Activated CD8-positive, alpha-beta T cell treated with anti-CD3 and anti-CD28 coated beads for 36 hours (primary cell): ENCODE results near the gene FOXQ1. TPM values are rescaled to one million over a fixed set of nuclear protein-coding genes. Genes with fewer than 3 reads are reported as not detected.

ENCODE experiments used
- ATAC-seq: fragments of 200-7000 bp; cut with Tn5 transposase; one replicate; pipeline ENCODE4 v1.10.0; 2021; ENCODE audit warnings: mild to moderate bottlenecking, moderate library complexity
- CTCF ChIA-PET: fragments of 350-600 bp; sonication (Branson Sonifier 250); formaldehyde crosslinking; loops from one replicate; lab custom pipeline; 2021; ENCODE audit warnings: antibody characterized with exemption; lab: Charles Lee
- POLR2A ChIA-PET: fragments of 350-600 bp; sonication (Branson Sonifier 250); formaldehyde crosslinking; loops from one replicate; lab custom pipeline; 2021; ENCODE audit warnings: antibody characterized with exemption; lab: Charles Lee
- DNase-seq: peaks from one replicate; pipeline ENCODE4 v3.0.0-alpha.2; 2020
- H3K27ac Mint-ChIP-seq: one replicate; pipeline ENCODE4 v1.8.0; 2021; ENCODE audit warnings: mild to moderate bottlenecking, mixed read lengths
- H3K27me3 Mint-ChIP-seq: one replicate; pipeline ENCODE4 v1.8.0; 2021; ENCODE audit warnings: mixed read lengths
- H3K36me3 Mint-ChIP-seq: one replicate; pipeline ENCODE4 v1.8.0; 2021; ENCODE audit warnings: low read depth, mixed read lengths
- H3K4me1 Mint-ChIP-seq: one replicate; pipeline ENCODE4 v1.8.0; 2021; ENCODE audit warnings: low read depth, mixed read lengths
- H3K4me3 Mint-ChIP-seq: one replicate; pipeline ENCODE4 v1.8.0; 2021; ENCODE audit warnings: mild to moderate bottlenecking, moderate library complexity, mixed read lengths
- H3K9me3 Mint-ChIP-seq: one replicate; pipeline ENCODE4 v1.8.0; 2021; ENCODE audit warnings: mixed read lengths
- intact Hi-C: fragments of 100-400 bp; cut with micrococcal nuclease; formaldehyde crosslinking; loops from one replicate; pipeline ENCODE4 v1.10.0; 2022
- total RNA-seq, 2 experiments: library from RNA; stranded (reverse); gene quantifications; one replicate each; pipeline ENCODE4 v1.2.3, GENCODE V29; 2021
- TF ChIP-seq, protein P1 (sequence below): fragments of 200-600 bp; IDR thresholded peaks from one replicate; pipeline ENCODE4 v1.8.0; 2022; ENCODE audit warnings: antibody characterized with exemption, mild to moderate bottlenecking

Gene FOXQ1
- total RNA-seq, 2 experiments from 2014 or later = not detected

- ChIA-PET CTCF (interaction anchor here (1.6 kb wide), 1 partner anchor 10 kb away, joined by 3 read pairs; no protein-coding TSS in a partner anchor), POLR2A (no interaction called here)
- TF ChIP-seq, protein P1, sequence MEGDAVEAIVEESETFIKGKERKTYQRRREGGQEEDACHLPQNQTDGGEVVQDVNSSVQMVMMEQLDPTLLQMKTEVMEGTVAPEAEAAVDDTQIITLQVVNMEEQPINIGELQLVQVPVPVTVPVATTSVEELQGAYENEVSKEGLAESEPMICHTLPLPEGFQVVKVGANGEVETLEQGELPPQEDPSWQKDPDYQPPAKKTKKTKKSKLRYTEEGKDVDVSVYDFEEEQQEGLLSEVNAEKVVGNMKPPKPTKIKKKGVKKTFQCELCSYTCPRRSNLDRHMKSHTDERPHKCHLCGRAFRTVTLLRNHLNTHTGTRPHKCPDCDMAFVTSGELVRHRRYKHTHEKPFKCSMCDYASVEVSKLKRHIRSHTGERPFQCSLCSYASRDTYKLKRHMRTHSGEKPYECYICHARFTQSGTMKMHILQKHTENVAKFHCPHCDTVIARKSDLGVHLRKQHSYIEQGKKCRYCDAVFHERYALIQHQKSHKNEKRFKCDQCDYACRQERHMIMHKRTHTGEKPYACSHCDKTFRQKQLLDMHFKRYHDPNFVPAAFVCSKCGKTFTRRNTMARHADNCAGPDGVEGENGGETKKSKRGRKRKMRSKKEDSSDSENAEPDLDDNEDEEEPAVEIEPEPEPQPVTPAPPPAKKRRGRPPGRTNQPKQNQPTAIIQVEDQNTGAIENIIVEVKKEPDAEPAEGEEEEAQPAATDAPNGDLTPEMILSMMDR = no peak
- Mint-ChIP-seq H3K27me3 (peaks cover 25% of the 10 kb centered on the region), H3K4me3 (no peak overlapping the region), H3K9me3 (no peaks in the 10 kb centered on the region), H3K36me3 (no peaks in the 10 kb centered on the region), H3K27ac (no peak overlapping the region), H3K4me1 (no peaks in the 10 kb centered on the region)
- intact Hi-C loops = no loop called here
- DNase-seq (no peak), ATAC-seq (no peak)
These were observed 10.9 kb downstream of the FOXQ1 start for GRCh38 chr6:1322696-1323219.

GRCh38 chr6:1324936-1325335 lies 13.0 kb downstream of the FOXQ1 start:
- CTCF ChIA-PET = interaction anchor here (0.7 kb wide), 1 partner anchor 66 kb away, joined by 3 read pairs; no protein-coding TSS in a partner anchor

DNA sequence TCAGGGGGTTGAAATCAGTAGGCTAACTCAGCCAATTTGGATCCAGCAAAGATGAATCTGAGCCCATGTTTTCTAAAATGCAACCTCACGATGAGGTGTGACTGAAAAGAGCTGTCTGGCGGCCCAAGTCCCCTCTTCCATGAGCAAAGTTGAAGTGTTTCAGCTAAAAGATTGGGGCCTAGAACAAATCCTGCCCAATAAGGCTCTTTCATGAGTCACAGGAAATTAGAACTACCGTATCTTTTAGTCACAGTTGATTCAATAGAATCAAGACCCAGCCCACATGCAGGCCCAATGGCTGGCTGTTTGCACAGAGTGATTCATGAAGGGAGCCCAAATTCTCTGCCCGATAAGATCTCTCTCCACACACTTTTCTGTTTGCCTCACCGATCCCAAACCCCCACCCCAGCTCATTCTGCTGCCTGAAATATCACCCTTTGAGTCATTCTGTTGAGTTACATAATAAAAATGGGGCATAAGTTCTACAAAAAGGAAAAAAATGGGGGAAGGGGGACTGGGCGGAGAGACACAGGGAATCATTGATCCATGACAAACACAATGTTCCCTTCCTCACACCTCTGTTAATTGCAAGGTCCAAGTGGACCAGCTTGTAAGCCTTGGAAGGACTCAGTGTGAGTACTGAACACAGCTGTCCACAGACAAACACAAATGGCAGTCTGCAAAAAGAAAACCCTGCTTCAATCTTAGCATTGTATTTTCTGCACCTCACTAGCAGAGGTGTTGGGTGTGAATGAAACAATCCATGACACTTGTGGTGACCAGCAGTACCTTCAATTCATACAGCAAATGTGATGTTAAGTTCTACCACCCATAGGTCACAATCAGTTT lies 13.8 kb downstream of the FOXQ1 start:
- Mint-ChIP-seq H3K36me3 (no peaks in the 10 kb centered on the region), H3K27ac (no peak overlapping the region), H3K9me3 (peaks cover 9% of the 10 kb centered on the region), H3K4me3 (no peak overlapping the region), H3K4me1 (no peaks in the 10 kb centered on the region), H3K27me3 (peaks cover 22% of the 10 kb centered on the region)
- TF ChIP-seq, protein P1 = no peak
- intact Hi-C loops = no loop called here
- POLR2A ChIA-PET = no interaction called here
- CTCF ChIA-PET = interaction anchor here (0.7 kb wide), 1 partner anchor 65 kb away, joined by 3 read pairs; no protein-coding TSS in a partner anchor
- ATAC-seq (no peak), DNase-seq (no peak)

More at GRCh38 chr6:1324936-1325335, 13.0 kb downstream of the FOXQ1 start:
- intact Hi-C loops = no loop called here
- POLR2A ChIA-PET = no interaction called here
- Mint-ChIP-seq H3K4me1 (no peaks in the 10 kb centered on the region), H3K36me3 (no peaks in the 10 kb centered on the region), H3K27me3 (peaks cover 22% of the 10 kb centered on the region), H3K9me3 (peaks cover 2% of the 10 kb centered on the region), H3K4me3 (no peak overlapping the region), H3K27ac (no peak overlapping the region)
- TF ChIP-seq, protein P1 = no peak
- ATAC-seq = no peak
- no peak for DNase-seq

DNA sequence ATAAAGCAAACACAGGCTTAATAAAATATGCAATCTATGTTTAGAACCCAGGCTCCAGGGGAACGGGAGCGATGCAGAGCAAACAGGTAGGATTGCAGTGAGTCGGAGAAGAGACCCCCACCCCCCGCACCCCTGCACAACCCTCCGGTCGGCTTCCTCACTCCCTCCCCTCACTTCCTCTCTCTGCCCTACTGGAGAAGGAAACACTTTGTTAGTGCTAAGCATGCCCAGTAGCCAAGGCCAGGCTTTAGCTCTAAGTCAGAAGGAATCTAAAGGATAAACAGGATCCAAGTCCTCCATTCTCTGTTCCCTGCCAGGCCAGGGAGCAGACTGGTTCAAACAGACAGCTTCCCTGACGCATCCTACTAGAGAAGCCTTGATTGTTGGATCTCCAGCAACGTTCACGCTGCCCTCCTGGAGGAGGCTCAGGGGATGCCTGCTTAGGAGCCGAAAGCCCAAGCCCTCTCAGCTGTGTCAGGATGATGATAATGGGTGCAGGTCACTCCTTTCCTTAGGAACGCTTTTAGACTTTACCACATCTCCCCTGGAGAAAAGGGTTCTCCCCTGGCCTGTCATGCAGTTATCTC lies 14.7 kb downstream of the FOXQ1 start:
- TF ChIP-seq, protein P1 = no peak
- ATAC-seq (no peak), DNase-seq (no peak)
- ChIA-PET POLR2A (no interaction called here), CTCF (no interaction called here)
- Mint-ChIP-seq H3K27me3 (peaks cover 21% of the 10 kb centered on the region), H3K4me3 (no peak overlapping the region), H3K27ac (no peak overlapping the region), H3K4me1 (no peaks in the 10 kb centered on the region), H3K9me3 (peaks cover 15% of the 10 kb centered on the region), H3K36me3 (no peaks in the 10 kb centered on the region)
- intact Hi-C loops = no loop called here

GRCh38 chr6:1327630-1328029 lies 15.7 kb downstream of the FOXQ1 start:
- ATAC-seq = no peak
- H3K27me3 Mint-ChIP-seq = peaks cover 18% of the 10 kb centered on the region
- TF ChIP-seq, protein P1 = no peak
- H3K36me3 Mint-ChIP-seq = no peaks in the 10 kb centered on the region
- no peak for DNase-seq
- ChIA-PET POLR2A (no interaction called here), CTCF (no interaction called here)
- H3K27ac Mint-ChIP-seq = no peak overlapping the region
- intact Hi-C loops = no loop called here
- no peak overlapping the region for H3K4me3 Mint-ChIP-seq
- H3K9me3 Mint-ChIP-seq = peaks cover 15% of the 10 kb centered on the region
- H3K4me1 Mint-ChIP-seq = no peaks in the 10 kb centered on the region
